Smooth muscle cell (in vitro differentiated cells): Measurements from ENCODE around the gene FAM229B. TPM values are rescaled to one million over a fixed set of nuclear protein-coding genes. Genes with fewer than 3 reads are reported as not detected.
"Not testable (repeated sequence)": the region's sequence is repeated elsewhere in the genome, so short reads cannot be mapped to it uniquely, and the experiment has no call there.

Source experiments
- DNase-seq: peaks from one replicate; lab custom pipeline; 2025; ENCODE audit not compliant: unreplicated experiment; lab: John Stamatoyannopoulos, UW
- H2AFZ ChIP-seq: fragments of 200-600 bp; sonication (generic); 2 replicates; pipeline ENCODE4 v1.6.0; 2016; ENCODE audit warnings: antibody characterized with exemption, low read depth, mild to moderate bottlenecking
- H3F3A ChIP-seq: fragments of 200-600 bp; sonication (generic); 2 replicates; pipeline ENCODE4 v1.6.0; 2017; ENCODE audit warnings: antibody characterized with exemption, low read depth
- H3K27ac ChIP-seq: fragments of 200-600 bp; sonication (generic); 2 replicates; pipeline ENCODE4 v1.5.1; 2016; ENCODE audit warnings: low read depth, mild to moderate bottlenecking
- H3K27me3 ChIP-seq: fragments of 200-600 bp; sonication (generic); 2 replicates; pipeline ENCODE4 v1.6.1; 2016; ENCODE audit warnings: low read depth, mild to moderate bottlenecking
- H3K36me3 ChIP-seq: fragments of 200-600 bp; sonication (generic); 2 replicates; pipeline ENCODE4 v1.5.1; 2016; ENCODE audit warnings: low read depth
- H3K4me1 ChIP-seq: fragments of 200-600 bp; sonication (generic); 2 replicates; pipeline ENCODE4 v1.5.1; 2016; ENCODE audit warnings: low read depth
- H3K4me2 ChIP-seq: fragments of 200-600 bp; sonication (generic); 2 replicates; pipeline ENCODE4 v1.6.0; 2016; ENCODE audit warnings: mild to moderate bottlenecking
- H3K4me3 ChIP-seq: fragments of 200-600 bp; sonication (generic); 2 replicates; pipeline ENCODE4 v1.5.1; 2016; ENCODE audit warnings: mild to moderate bottlenecking
- H3K79me2 ChIP-seq: fragments of 200-600 bp; sonication (generic); 2 replicates; pipeline ENCODE4 v1.6.0; 2016; ENCODE audit warnings: low read depth, mild to moderate bottlenecking
- H3K9ac ChIP-seq: fragments of 200-600 bp; sonication (generic); 2 replicates; pipeline ENCODE4 v1.6.0; 2016; ENCODE audit warnings: low read depth
- H3K9me3 ChIP-seq: fragments of 200-600 bp; sonication (generic); replicated peaks from 2 replicates; pipeline ENCODE4 v1.5.1; 2016; ENCODE audit warnings: low read depth
- H4K20me1 ChIP-seq: fragments of 200-600 bp; sonication (generic); 2 replicates; pipeline ENCODE4 v1.6.0; 2016; ENCODE audit warnings: low read depth
- CTCF ChIP-seq: fragments of 200-600 bp; sonication (generic); IDR thresholded peaks from 2 replicates; pipeline ENCODE4 v1.5.1; 2017; ENCODE audit warnings: borderline replicate concordance, mild to moderate bottlenecking, antibody characterized with exemption; ENCODE audit not compliant: insufficient read depth, poor library complexity, severe bottlenecking
- WGBS: methylation state at CpG from one replicate; pipeline ENCODE4 v1.1.7; 2016; ENCODE audit warnings: low lambda C conversion rate; 5-methylcytosine and 5-hydroxymethylcytosine counted together
- polyA plus RNA-seq: library from polyadenylated mRNA; unstranded; fragments of >200 nt; fragmentation: Nextera tagmentation; extraction: Ambion mirVana; gene quantifications from 2 replicates; pipeline ENCODE4 v1.2.1, GENCODE V29; 2016
- total RNA-seq: library from RNA; depleted of rRNA; stranded (reverse); fragments of >200 nt; gene quantifications from 2 replicates; pipeline ENCODE4 v1.2.3, GENCODE V29; 2014

Gene FAM229B
- total and polyA plus RNA-seq, 2 experiments from 2014 or later, result 20.7 to 42.7 TPM

- Histone ChIP-seq H3K36me3 (no peaks in the 10 kb centered on the region), H2AFZ (no peak overlapping the region), H3F3A (no peaks in the 10 kb centered on the region), H3K4me2 (no peak overlapping the region), H3K27me3 (no peaks in the 10 kb centered on the region), H3K4me1 (no peaks in the 10 kb centered on the region), H3K4me3 (no peak overlapping the region), H3K9me3 (no peaks in the 10 kb centered on the region), H4K20me1 (no peaks in the 10 kb centered on the region), H3K9ac (no peak overlapping the region), H3K79me2 (no peaks in the 10 kb centered on the region), H3K27ac (no peak overlapping the region)
- TF ChIP-seq CTCF, result no peak
- WGBS, result 77% methylated on average over 6 of the region's 6 CpGs
- no peak for DNase-seq
Measured at GRCh38 chr6:112049026-112049799, 38.2 kb upstream of the FAM229B start.

GRCh38 chr6:112049996-112050395, 37.4 kb upstream of the FAM229B start:
- Histone ChIP-seq H3K27me3 (no peaks in the 10 kb centered on the region), H3K9ac (no peak overlapping the region), H3K4me2 (no peak overlapping the region), H4K20me1 (no peaks in the 10 kb centered on the region), H3K79me2 (no peaks in the 10 kb centered on the region), H3K36me3 (no peaks in the 10 kb centered on the region), H3K4me1 (no peaks in the 10 kb centered on the region), H3K4me3 (no peak overlapping the region), H3K9me3 (no peaks in the 10 kb centered on the region), H3F3A (no peaks in the 10 kb centered on the region), H3K27ac (no peak overlapping the region), H2AFZ (no peak overlapping the region)
- no peak for DNase-seq
- TF ChIP-seq CTCF, result no peak
- 73% methylated on average over 7 of the region's 7 CpGs for WGBS

- Histone ChIP-seq H2AFZ (no peak overlapping the region), H3K9me3 (no peaks in the 10 kb centered on the region), H3K27me3 (no peaks in the 10 kb centered on the region), H3K4me3 (no peak overlapping the region), H3F3A (no peaks in the 10 kb centered on the region), H4K20me1 (no peaks in the 10 kb centered on the region), H3K4me2 (no peak overlapping the region), H3K27ac (no peak overlapping the region), H3K9ac (no peak overlapping the region), H3K79me2 (no peaks in the 10 kb centered on the region), H3K36me3 (no peaks in the 10 kb centered on the region), H3K4me1 (no peaks in the 10 kb centered on the region)
- no peak for TF ChIP-seq CTCF
- WGBS, result 94% methylated on average over 5 of the region's 5 CpGs
- no peak for DNase-seq
Measured at GRCh38 chr6:112050429-112050828, 37.0 kb upstream of the FAM229B start.

GRCh38 chr6:112051251-112051740, 36.1 kb upstream of the FAM229B start:
- not testable (repeated sequence) for H3K4me3 ChIP-seq, H3F3A ChIP-seq, H3K9me3 ChIP-seq, H3K27me3 ChIP-seq, H3K9ac ChIP-seq, H2AFZ ChIP-seq, H3K79me2 ChIP-seq, H3K4me1 ChIP-seq, DNase-seq, H3K4me2 ChIP-seq, H4K20me1 ChIP-seq, H3K36me3 ChIP-seq, H3K27ac ChIP-seq
- 96% methylated on average over 4 of the region's 4 CpGs for WGBS
